WERI-Rb-1 (cell line): Measurements from ENCODE around the gene COBL.

ENCODE experiments used
- DNase-seq: peaks from one replicate; pipeline ENCODE4 v3.0.0-alpha.2; 2020
- H3K27ac ChIP-seq: fragments of 250-450 bp; sonication (Bioruptor Pico); 2 replicates; pipeline ENCODE4 v1.5.1; 2020; ENCODE audit warnings: mild to moderate bottlenecking, moderate library complexity
- H3K27me3 ChIP-seq: fragments of 250-450 bp; sonication (Bioruptor Pico); 2 replicates; pipeline ENCODE4 v1.5.1; 2021; ENCODE audit warnings: mild to moderate bottlenecking, low read depth, moderate library complexity; ENCODE audit not compliant: insufficient read depth, severe bottlenecking
- H3K36me3 ChIP-seq: fragments of 250-450 bp; sonication (Bioruptor Pico); 2 replicates; pipeline ENCODE4 v1.5.1; 2020; ENCODE audit warnings: mild to moderate bottlenecking, moderate library complexity
- H3K4me3 ChIP-seq: 2 replicates; pipeline ENCODE4 v1.5.1; 2011; ENCODE audit warnings: low read depth, mild to moderate bottlenecking, control low read depth, low read length
- H3K9me3 ChIP-seq: fragments of 250-450 bp; sonication (Bioruptor Pico); 2 replicates; pipeline ENCODE4 v1.5.1; 2021; ENCODE audit warnings: mild to moderate bottlenecking, moderate library complexity; ENCODE audit not compliant: severe bottlenecking
- TF ChIP-seq, protein P1 (sequence below): IDR thresholded peaks from 2 replicates; pipeline ENCODE4 v1.5.1; 2011; ENCODE audit warnings: low read depth, mild to moderate bottlenecking, control low read depth, inconsistent platforms, low read length

Gene COBL

DNA sequence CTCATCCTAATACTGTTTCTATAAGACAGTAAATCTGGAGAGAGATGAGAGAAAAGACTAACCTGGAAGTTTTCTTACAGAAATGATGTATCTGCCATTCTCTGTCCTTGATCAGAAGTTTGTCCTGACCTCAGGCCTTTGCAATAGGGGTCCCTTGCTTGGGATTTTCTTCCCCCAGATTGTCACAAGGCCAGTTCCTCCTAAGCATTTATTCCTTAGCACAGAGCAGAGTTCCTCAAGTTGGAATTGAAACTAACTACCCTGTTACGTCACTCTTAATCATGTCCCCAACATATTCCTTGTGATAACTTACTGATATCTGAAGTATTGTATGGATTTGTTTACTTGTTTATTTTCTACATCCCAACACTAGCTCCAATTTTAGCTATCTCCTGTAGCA, 202.1 kb downstream of the COBL start:
- Histone ChIP-seq H3K27ac (no peak overlapping the region), H3K27me3 (no peaks in the 10 kb centered on the region), H3K36me3 (no peaks in the 10 kb centered on the region; the same call in none of the 2 replicates), H3K4me3 (no peak overlapping the region), H3K9me3 (no peaks in the 10 kb centered on the region)
- TF ChIP-seq, protein P1, sequence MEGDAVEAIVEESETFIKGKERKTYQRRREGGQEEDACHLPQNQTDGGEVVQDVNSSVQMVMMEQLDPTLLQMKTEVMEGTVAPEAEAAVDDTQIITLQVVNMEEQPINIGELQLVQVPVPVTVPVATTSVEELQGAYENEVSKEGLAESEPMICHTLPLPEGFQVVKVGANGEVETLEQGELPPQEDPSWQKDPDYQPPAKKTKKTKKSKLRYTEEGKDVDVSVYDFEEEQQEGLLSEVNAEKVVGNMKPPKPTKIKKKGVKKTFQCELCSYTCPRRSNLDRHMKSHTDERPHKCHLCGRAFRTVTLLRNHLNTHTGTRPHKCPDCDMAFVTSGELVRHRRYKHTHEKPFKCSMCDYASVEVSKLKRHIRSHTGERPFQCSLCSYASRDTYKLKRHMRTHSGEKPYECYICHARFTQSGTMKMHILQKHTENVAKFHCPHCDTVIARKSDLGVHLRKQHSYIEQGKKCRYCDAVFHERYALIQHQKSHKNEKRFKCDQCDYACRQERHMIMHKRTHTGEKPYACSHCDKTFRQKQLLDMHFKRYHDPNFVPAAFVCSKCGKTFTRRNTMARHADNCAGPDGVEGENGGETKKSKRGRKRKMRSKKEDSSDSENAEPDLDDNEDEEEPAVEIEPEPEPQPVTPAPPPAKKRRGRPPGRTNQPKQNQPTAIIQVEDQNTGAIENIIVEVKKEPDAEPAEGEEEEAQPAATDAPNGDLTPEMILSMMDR: no peak
- DNase-seq: no peak

DNA sequence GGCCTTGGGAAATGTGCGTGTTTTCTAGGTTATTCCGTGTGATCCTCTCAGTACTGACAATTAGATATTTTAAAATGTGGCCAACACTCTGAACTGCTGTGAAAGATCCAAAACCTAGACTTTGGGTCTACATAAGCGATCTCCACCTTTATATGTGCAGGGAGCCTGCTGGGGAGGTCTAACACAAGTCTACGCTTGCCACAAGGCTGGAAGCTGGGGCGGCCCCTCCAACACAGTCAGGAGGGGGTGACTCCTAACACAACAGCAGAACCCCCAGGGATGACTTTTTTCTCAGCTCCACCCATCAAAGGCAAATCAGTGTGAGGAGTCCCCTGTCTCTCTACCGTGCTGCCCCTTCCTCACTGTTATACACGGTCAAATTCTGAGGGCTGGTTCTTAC, 202.6 kb downstream of the COBL start:
- no peak overlapping the region for H3K4me3 ChIP-seq
- H3K27ac ChIP-seq: no peak overlapping the region
- peaks cover 5% of the 10 kb centered on the region for H3K36me3 ChIP-seq
- H3K27me3 ChIP-seq: no peaks in the 10 kb centered on the region
- TF ChIP-seq, protein P1: no peak
- no peaks in the 10 kb centered on the region for H3K9me3 ChIP-seq
- DNase-seq: no peak

DNA sequence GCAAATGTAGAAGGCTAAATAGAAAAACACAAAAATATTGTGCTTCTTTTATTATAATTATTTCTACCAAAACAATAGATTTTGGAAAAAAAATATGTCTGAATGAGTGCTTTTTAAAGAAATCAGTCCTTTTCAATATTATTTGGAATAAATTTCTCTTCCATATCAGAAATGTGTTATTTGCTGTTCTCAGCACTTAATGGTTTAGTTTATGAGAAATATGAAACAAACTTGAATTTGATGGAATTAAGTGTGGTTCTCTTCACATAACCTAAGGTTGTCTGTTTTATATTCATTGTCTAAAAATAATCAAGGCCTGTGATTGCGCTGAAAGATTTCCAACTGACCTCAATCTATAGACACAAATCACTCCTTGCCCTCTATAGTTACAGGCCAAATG, 203.0 kb downstream of the COBL start:
- Histone ChIP-seq H3K36me3 (peaks cover 5% of the 10 kb centered on the region), H3K4me3 (no peak overlapping the region), H3K27me3 (no peaks in the 10 kb centered on the region), H3K9me3 (no peaks in the 10 kb centered on the region), H3K27ac (no peak overlapping the region)
- DNase-seq: no peak
- TF ChIP-seq, protein P1: no peak

DNA sequence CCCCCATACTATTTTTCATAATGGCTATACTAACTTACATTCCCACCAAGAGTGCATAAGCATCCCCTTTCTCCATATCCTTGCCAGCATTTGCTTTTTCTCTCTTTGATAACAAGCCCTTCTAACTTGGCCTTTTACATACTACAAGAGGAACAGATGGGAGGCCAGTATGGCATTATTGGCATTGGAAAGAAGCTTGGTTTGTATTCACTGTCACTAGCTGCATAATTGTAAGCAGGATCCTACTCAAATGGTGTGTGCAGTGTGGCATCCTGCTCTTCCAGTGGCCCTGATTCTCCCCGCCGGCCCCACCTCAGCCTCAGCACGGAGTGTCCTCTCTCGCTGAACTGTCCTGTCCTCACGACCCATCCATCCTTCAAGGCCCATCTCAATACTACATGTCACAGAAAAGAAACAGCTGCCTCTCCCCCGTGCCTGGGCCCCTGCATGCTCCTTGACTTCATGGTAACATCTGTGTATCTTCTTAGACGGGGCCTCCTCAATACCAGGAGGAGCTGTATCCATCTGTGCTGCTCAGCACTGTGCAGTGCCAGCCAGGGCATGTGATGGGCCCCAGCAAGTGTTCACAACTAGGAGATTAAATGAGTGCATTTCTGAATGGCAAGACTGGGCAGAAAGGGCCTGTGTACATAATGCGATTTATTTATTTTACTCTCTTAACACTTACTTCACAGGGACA, 205.2 kb downstream of the COBL start:
- TF ChIP-seq, protein P1: no peak
- no peaks in the 10 kb centered on the region for H3K27me3 ChIP-seq
- no peak overlapping the region for H3K4me3 ChIP-seq
- H3K27ac ChIP-seq: no peak overlapping the region
- no peak for DNase-seq
- no peaks in the 10 kb centered on the region for H3K9me3 ChIP-seq
- peaks cover 5% of the 10 kb centered on the region for H3K36me3 ChIP-seq

DNA sequence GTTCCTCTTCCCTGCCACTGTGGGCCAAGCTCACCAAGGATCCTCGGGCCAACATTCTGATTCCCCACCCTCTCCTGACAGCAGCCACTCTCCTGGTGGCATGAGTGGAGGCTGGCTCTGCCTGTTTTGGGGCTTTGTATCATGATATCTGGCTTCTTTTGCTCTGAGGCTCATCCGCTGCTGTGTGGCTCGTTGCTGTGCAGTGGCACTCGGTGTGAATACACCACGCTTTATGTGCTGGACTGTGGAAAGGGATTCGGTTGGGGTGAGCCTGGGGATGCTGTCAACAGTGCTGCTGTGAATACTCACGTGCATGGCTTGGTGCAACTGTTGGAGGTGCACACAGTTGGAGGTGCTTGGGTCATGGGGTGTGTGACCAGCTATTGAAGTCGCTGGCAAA, 208.5 kb downstream of the COBL start:
- no peak for DNase-seq
- H3K36me3 ChIP-seq: peaks cover 5% of the 10 kb centered on the region
- no peaks in the 10 kb centered on the region for H3K27me3 ChIP-seq
- TF ChIP-seq, protein P1: no peak
- H3K27ac ChIP-seq: no peak overlapping the region
- H3K4me3 ChIP-seq: no peak overlapping the region
- no peaks in the 10 kb centered on the region for H3K9me3 ChIP-seq

DNA sequence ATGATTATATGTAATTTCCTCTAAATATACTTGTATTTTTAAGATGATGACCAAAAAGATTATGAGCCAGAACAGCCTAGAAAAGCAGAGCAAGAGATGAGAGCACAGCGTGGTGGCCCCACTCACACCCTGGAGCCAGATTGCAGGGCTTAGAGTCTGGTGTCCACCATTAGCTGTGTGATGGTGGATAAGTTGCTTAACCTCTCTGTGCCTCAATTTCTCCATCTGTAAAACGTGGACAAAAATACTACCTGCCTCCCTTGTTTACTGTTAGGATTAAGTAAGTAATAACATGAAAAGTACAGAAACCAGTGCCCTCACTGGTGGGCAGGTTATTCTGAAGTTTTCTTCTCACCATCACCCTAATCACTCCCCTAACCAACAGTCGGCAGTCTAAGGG, 212.3 kb downstream of the COBL start:
- TF ChIP-seq, protein P1: no peak
- no peaks in the 10 kb centered on the region for H3K9me3 ChIP-seq
- no peak overlapping the region for H3K4me3 ChIP-seq
- no peak overlapping the region for H3K27ac ChIP-seq
- no peaks in the 10 kb centered on the region for H3K27me3 ChIP-seq
- peaks cover 5% of the 10 kb centered on the region for H3K36me3 ChIP-seq
- DNase-seq: no peak
